ENCODE results near the gene RBKS. TPM values are rescaled to one million over a fixed set of nuclear protein-coding genes. Genes with fewer than 3 reads are reported as not detected.

RBKS gene
- total RNA-seq, 1 donor from 2014 or later, result 1.2 TPM

DNA sequence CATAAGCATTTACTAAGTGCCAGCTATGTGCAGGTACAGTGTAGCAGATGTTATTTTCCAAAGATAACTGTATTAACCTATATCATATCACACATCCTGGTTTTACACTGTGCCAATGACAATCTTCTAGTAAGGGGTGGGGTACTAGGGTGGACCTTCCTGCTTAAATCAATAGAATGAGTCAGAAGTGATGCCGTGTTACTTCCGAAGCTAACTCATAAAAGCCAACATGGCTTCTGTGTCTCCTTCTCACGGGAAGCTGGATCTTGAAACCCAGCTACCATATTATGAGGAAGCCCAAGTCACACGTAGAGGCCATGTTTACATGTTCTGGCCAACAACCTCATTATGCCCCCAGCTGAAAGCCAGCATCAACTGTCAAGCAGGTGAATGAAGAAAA is 59.5 kb downstream of the RBKS start:
- H3K27ac Mint-ChIP-seq (ENCODE audit: unreplicated experiment), result no peak overlapping the region

DNA sequence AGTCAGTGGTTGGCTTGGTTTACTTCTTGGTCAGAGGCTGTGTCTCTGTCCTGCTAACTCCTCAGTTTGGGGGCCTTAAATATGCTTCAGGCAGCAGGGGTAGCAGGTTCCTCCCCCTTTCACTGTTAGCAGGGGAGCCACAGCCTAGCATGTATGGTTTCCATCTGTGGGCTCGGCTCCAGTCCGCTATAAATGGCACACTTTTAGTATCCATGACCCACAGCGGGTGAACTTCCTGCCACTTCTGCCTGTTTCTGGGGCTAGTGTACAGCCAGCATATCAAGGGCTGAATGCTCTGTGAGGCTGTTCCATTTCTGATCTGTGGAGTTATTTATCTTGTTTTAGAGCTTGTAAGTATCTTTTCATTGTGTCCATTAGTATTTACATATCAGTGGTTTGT is 60.4 kb downstream of the RBKS start:
- DNase-seq, result no peak
- no peak overlapping the region for H3K27ac Mint-ChIP-seq (ENCODE audit: unreplicated experiment)
- H3K27me3 Mint-ChIP-seq (ENCODE audit: unreplicated experiment), result no peaks in the 10 kb centered on the region
- no peaks in the 10 kb centered on the region for H3K9me3 Mint-ChIP-seq (ENCODE audit: unreplicated experiment)
- H3K4me3 Mint-ChIP-seq (ENCODE audit: unreplicated experiment), result no peak overlapping the region
- H3K36me3 Mint-ChIP-seq (ENCODE audit: unreplicated experiment), result no peaks in the 10 kb centered on the region
- H3K4me1 Mint-ChIP-seq (ENCODE audit: low read depth, unreplicated experiment), result no peaks in the 10 kb centered on the region
- TF ChIP-seq, protein P1, sequence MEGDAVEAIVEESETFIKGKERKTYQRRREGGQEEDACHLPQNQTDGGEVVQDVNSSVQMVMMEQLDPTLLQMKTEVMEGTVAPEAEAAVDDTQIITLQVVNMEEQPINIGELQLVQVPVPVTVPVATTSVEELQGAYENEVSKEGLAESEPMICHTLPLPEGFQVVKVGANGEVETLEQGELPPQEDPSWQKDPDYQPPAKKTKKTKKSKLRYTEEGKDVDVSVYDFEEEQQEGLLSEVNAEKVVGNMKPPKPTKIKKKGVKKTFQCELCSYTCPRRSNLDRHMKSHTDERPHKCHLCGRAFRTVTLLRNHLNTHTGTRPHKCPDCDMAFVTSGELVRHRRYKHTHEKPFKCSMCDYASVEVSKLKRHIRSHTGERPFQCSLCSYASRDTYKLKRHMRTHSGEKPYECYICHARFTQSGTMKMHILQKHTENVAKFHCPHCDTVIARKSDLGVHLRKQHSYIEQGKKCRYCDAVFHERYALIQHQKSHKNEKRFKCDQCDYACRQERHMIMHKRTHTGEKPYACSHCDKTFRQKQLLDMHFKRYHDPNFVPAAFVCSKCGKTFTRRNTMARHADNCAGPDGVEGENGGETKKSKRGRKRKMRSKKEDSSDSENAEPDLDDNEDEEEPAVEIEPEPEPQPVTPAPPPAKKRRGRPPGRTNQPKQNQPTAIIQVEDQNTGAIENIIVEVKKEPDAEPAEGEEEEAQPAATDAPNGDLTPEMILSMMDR (IDR thresholded peaks at IDR 0.05; ENCODE audit: partially characterized antibody, unreplicated experiment), result no peak

More for the DNA sequence above, 59.5 kb downstream of the RBKS start:
- H3K4me3 Mint-ChIP-seq (ENCODE audit: unreplicated experiment), result no peak overlapping the region
- DNase-seq, result no peak
- H3K9me3 Mint-ChIP-seq (ENCODE audit: unreplicated experiment), result no peaks in the 10 kb centered on the region
- no peaks in the 10 kb centered on the region for H3K4me1 Mint-ChIP-seq (ENCODE audit: low read depth, unreplicated experiment)
- H3K27me3 Mint-ChIP-seq (ENCODE audit: unreplicated experiment), result no peaks in the 10 kb centered on the region
- TF ChIP-seq, protein P1 (IDR thresholded peaks at IDR 0.05; ENCODE audit: partially characterized antibody, unreplicated experiment), result no peak
- H3K36me3 Mint-ChIP-seq (ENCODE audit: unreplicated experiment), result no peaks in the 10 kb centered on the region

GRCh38 chr2:27828305-27828704 is 61.9 kb downstream of the RBKS start:
- Mint-ChIP-seq H3K36me3 (ENCODE audit: unreplicated experiment) (peaks cover 11% of the 10 kb centered on the region), H3K4me1 (ENCODE audit: low read depth, unreplicated experiment) (no peaks in the 10 kb centered on the region), H3K27me3 (ENCODE audit: unreplicated experiment) (no peaks in the 10 kb centered on the region), H3K4me3 (ENCODE audit: unreplicated experiment) (no peak overlapping the region), H3K27ac (ENCODE audit: unreplicated experiment) (no peak overlapping the region), H3K9me3 (ENCODE audit: unreplicated experiment) (no peaks in the 10 kb centered on the region)
- DNase-seq, result no peak
- TF ChIP-seq, protein P1 (IDR thresholded peaks at IDR 0.05; ENCODE audit: partially characterized antibody, unreplicated experiment), result no peak

DNA sequence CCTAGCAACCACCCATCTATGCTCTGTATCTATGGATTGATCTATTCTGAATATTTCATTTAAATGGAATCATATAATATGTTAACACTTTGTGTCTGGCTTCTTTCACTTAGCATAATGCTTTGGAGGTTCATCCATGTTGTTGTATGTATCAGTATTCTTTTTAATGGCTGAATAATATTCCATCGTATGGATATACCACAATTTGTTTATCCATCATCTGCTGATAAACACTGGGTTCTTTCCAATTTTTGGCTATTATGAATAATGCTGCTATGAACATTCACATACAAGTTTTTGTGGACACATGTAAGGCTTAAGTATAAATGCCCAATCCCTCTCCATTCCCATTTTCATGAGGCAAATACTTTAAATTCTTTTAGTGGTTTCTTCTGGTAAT is 65.8 kb downstream of the RBKS start:
- Mint-ChIP-seq H3K27ac (ENCODE audit: unreplicated experiment) (no peak overlapping the region), H3K27me3 (ENCODE audit: unreplicated experiment) (no peaks in the 10 kb centered on the region), H3K9me3 (ENCODE audit: unreplicated experiment) (no peaks in the 10 kb centered on the region), H3K36me3 (ENCODE audit: unreplicated experiment) (peaks cover 11% of the 10 kb centered on the region), H3K4me1 (ENCODE audit: low read depth, unreplicated experiment) (no peaks in the 10 kb centered on the region), H3K4me3 (ENCODE audit: unreplicated experiment) (no peak overlapping the region)
- no peak for DNase-seq
- TF ChIP-seq, protein P1 (IDR thresholded peaks at IDR 0.05; ENCODE audit: partially characterized antibody, unreplicated experiment), result no peak

GRCh38 chr2:27823569-27823968 is 66.6 kb downstream of the RBKS start:
- Mint-ChIP-seq H3K27me3 (ENCODE audit: unreplicated experiment) (no peaks in the 10 kb centered on the region), H3K4me3 (ENCODE audit: unreplicated experiment) (no peak overlapping the region), H3K27ac (ENCODE audit: unreplicated experiment) (no peak overlapping the region), H3K9me3 (ENCODE audit: unreplicated experiment) (no peaks in the 10 kb centered on the region), H3K36me3 (ENCODE audit: unreplicated experiment) (peaks cover 11% of the 10 kb centered on the region), H3K4me1 (ENCODE audit: low read depth, unreplicated experiment) (no peaks in the 10 kb centered on the region)
- TF ChIP-seq, protein P1 (IDR thresholded peaks at IDR 0.05; ENCODE audit: partially characterized antibody, unreplicated experiment), result no peak
- no peak for DNase-seq

Measured in glutamatergic neuron (in vitro differentiated cells).